A204.1 (cell line): ENCODE data around the gene MACROD1.

Experiments used
- FAIRE-seq: peaks from 2 replicates; lab custom pipeline; 2012; peaks lifted over from hg19 to GRCh38; lab: Jason Lieb, UNC

MACROD1 gene

DNA sequence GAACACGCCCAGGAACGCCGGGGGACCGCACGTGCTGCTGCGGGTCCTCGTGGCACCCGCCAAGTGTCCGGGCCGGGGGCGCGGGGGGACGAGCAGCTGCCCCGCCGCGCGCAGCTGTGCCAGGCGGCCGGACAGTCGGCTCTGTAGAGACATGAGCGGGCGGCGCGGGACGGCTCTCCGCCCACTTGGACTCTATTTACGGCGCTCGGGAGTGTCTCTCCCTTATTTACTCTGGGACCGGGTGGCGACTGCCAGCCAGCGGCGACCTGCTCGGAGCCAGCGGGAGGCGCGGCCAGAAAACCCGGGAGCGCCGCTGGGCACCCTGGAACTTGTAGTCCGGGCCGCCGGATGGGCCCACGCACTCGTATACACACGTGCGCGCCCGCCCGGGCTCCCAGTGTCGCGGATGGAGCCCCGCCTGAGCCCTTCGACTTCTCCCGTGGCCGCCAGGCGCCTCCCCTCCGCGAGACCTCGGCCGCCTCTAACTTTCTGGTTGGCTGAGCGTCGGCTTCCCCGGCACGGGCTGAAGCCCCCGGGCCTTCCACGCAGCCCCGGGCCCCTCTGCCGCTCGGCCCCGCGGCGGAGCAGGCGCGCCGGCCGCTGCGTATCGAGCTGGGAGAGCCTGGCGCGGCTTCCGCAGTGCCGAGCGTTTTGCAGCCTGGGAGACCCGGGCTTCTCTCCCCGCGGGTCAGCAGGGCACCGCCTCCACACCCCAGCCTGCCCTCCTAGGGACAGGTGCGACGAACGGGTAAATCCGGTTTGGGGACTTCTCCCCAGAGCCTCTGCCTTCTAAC, at the start of gene MACROD1:
Gene MACROD1, minus strand, starts transcription at position 272 of the 794 bp plus-strand sequence. Its CDS starts 119 bp downstream, at position 153.
- FAIRE-seq, result no peak

DNA sequence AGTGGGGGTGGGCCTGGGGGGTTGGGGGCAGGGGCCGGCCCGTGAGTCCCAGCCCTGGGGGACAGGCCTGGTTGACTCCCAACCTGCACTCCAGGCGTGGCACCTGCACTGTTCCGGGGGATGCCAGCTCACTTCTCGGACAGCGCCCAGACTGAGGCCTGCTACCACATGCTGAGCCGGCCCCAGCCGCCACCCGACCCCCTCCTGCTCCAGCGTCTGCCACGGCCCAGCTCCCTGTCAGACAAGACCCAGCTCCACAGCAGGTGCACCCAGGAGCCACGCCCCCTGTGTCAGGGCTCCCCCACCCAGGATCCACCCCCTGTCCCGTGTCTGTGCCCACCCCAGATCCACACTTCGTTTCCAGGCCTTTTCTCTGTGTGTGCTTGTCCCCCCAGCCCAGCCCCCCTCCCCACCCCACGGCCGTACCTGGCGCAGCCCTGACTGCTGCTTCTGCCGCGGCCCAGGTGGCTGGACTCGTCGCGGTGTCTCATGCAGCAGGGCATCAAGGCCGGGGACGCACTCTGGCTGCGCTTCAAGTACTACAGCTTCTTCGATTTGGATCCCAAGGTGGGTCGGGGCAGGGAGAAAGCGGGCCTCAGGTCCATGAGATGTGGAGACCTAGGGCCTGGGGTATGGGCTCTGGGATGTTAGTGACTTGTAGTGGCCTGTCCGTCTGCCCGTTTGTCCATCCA, 45.4 kb upstream of the MACROD1 start:
- FAIRE-seq, result no peak

GRCh38 chr11:64210301-64211020, 44.5 kb upstream of the MACROD1 start:
- no peak for FAIRE-seq

DNA sequence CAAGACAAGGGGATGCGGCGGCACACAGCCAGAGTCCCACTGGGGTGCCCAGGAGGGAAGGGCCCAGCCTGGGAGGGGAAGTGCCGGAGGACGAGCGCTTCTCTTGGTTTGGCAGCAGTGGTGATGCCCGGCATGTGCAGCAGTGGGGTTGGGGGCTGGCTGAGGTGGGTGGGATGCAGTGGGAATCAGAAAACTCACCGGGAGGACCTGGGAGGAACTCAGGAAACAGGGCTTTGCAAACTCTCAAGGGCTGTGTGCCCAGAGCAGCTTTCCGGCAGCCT, 43.6 kb upstream of the MACROD1 start:
- FAIRE-seq, result no peak

DNA sequence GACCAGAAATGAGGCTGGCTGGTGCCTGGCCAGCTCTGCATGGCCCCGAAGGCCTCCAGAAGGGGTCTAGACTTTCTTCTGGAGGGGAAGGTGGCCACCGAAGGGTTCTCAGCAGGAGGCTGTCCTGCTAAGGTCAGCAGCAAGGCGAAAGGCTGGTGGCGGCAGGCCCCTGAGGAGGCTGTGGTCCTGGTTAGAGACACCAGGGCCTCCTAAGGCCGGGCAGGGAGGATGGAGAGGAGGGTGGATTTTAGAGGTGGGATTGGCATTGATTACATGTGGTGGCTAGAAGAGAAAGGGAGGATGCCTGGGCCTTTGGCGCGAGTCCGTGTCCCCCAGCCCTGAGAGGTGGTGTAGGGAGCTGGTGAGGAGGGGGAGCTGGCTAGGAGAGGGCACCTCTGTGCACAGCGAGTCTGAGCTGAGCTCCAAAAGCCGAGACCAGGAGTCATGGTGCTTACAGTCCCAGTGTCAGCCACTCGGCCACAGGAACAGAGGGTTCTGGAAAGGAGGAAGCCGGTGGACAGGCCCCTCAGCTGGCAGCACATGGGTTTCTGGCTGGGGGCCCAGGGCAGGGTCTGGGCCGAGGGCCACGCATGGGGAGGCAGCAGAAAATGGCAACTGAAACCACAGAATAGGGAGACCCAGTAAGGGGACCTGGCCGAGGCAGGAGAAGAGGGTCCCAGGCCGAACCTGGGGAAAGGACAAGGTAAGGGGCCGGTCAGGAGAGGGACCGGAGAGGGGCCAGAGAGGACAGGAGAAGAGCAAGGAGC, 43.1 kb upstream of the MACROD1 start:
- no peak for FAIRE-seq

DNA sequence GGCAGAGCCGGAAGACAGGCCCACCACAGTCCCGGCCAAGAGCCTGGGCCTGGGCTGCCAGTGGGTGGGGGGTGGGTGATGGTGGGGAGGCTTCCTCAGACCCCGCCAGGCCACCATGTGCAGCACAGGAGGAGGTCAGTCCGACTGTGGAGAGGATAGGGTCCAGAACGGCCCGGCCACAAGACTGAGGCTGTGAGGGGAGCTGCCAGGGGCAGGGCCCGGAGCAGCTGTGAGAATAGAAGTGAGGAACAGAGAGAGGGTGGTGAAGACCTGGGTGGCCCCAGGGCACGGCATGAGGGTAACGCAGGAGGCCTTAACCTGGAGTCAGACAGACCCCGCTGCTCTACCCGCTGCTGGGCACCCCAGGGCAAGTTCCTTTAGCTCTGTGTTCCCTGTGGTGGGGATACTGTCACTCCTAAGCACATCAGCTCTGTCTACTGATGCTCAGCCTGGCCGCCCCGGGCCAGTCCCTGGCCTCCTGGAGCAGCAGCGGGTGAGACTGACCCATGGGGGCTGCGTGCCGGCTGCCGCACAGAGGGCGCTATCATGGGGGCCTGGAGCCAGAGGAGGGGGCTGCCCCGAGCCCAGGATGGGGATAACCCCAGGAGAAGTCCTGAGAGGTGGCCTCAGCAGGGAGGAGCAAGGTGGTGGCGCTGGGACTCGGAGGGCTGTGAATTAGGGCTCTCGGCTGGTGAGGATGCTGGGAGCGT, 42.3 kb upstream of the MACROD1 start:
- FAIRE-seq, result no peak

DNA sequence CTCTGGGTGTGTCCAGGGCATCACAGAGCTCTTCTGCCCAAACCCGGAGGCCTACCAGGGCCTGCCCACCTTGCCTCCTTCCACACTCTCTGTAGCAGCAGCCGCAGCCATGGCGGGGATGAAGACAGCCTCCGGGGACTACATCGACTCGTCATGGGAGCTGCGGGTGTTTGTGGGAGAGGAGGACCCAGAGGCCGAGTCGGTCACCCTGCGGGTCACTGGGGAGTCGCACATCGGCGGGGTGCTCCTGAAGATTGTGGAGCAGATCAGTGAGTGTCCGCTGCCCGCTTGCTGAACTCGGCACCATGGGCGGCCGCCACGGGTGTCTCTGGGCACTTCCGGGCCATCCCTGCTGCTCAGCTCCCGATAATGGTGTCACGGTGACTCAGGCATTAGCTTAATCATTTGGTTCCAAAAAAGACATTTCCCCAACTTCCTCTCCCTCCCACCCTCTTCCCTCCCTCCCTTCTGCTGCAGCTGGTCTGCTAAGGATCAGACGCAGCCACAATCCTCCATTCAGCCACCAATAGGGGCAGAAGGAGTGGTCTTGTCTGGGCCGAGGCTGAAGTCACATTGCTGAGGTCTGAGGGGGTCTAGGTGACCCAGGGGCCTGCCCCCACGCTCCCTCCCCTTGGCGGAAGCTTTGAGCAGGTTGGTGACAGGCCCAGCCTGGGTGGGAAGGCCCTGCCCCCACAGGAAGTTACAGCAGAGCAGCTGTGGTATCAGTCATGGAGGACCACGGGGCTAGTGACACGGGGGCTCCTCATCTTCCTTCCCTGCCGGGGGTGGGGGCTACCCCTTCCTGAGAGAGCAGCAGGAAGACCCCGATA, 41.6 kb upstream of the MACROD1 start:
- no peak for FAIRE-seq

- FAIRE-seq, result no peak
Measured at GRCh38 chr11:64206457-64207255, 40.7 kb upstream of the MACROD1 start, which contains the start of gene FERMT3. FERMT3 (plus strand) TSS chr11:64206721; CDS start chr11:64207365, 644 bp downstream.

DNA sequence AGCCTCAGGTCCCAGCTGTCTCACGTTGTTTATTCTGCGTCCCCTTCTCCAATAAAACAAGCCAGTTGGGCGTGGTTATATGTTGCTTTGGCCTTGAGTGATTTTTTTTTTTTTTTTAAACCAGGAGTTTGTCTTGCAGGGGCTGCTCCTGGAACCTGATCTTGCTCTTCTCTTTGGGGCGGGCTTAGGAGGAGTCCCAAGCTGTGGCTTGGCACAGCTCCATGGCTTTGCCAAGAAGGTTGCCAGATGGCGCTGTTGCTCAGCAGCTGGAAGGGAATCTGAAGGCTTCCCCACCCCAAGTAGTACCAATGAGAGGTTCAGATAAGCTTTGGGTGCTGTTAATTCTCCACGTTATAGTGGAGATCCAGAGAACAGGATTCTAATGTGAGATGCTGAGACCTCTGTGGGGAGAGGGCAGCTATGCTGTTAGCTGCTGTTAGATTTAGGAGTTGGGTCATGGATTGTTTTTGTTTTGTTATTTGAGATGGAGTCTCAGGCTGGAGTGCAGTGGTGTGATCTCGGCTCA, 38.6 kb upstream of the MACROD1 start:
- FAIRE-seq, result no peak

DNA sequence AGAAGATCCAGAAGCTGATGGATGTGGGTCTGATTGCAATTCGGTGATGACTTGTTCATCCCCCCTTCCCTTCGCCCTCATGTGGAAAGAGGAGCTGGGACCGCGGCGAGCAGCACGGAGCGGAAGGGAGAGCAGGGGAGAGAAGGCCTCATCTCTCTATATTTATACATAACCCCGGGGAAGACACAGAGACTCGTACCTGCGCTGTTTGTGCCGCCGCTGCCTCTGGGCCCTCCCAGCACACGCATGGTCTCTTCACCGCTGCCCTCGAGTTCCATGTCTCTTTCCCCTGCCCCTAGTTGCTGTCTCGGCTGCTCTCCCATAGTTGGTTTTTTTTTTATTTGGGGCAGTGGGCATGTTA, 38.1 kb upstream of the MACROD1 start:
- no peak for FAIRE-seq

GRCh38 chr11:64203421-64204079, 37.6 kb upstream of the MACROD1 start:
- FAIRE-seq, result no peak

- no peak for FAIRE-seq
Measured at GRCh38 chr11:64202992-64203391, 37.1 kb upstream of the MACROD1 start.

DNA sequence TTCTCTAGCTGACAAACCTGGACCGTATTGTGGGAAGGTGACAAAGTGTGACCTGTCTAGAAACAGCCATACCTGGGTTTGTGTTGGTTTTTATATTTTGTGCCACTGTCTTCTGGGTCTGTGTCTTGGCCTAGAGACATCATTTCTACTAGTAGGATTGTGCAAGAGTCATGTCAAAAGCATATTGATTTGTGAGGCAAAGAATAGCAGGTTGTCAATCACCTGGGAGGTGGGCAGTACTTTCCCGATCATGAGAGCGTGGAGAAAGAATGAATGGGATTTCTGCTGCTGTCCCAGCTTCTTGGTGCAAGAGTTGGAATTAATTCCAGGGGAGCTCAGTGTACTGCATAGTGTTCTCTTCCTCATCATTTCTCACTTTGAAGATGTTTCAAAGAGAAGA, 35.6 kb upstream of the MACROD1 start:
- no peak for FAIRE-seq

GRCh38 chr11:64198511-64198910, 32.6 kb upstream of the MACROD1 start:
- no peak for FAIRE-seq

- no peak for FAIRE-seq
Measured at GRCh38 chr11:64196626-64197025, 30.7 kb upstream of the MACROD1 start.

DNA sequence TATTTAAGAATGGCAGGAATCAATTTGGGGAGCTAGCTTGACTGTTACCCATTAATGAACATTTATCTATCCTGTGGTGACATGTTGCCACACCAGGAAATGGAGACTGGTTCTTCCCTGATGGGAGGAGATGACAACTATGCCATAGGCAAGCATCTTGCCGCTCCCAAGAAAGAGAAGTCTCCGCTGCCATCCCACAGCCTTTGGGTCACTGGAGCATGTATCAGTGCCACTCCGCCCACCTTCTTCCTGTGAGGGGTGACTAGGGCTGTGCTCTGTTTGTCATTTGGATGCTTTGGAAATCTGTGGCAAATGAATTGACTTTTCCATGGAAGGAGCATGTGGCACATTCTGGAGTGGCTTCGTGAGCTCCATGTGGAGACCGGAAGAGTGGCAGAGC, 26.5 kb upstream of the MACROD1 start:
- FAIRE-seq, result no peak

GRCh38 chr11:64186492-64187165, 20.7 kb upstream of the MACROD1 start:
- FAIRE-seq, result no peak

GRCh38 chr11:64185693-64186491, 20.0 kb upstream of the MACROD1 start, which contains the start of gene STIP1:
STIP1 (plus strand) TSS chr11:64186171; CDS start chr11:64186262, 91 bp downstream.
- peak; percentile 98 for FAIRE-seq
